Duodenal mucosa (tissue), 2 donors: Measurements from ENCODE around the gene AZIN2.
"Not testable (repeated sequence)": the region's sequence is repeated elsewhere in the genome, so short reads cannot be mapped to it uniquely, and the experiment has no call there.

Source experiments
- H3K27ac ChIP-seq: one replicate; pipeline ENCODE4 v1.7.0; 2013; ENCODE audit warnings: low read depth, low read length
- H3K27me3 ChIP-seq, 2 donors: one replicate each; pipeline ENCODE4 v1.7.0; 2013; ENCODE audit warnings: low read length in 2 of 2, control low read depth in 1 of 2; ENCODE audit not compliant: insufficient read depth in 2 of 2, control insufficient read depth in 1 of 2
- H3K36me3 ChIP-seq, 2 donors: one replicate each; pipeline ENCODE4 v1.7.0; 2013; ENCODE audit warnings: low read length in 2 of 2, control low read depth in 1 of 2; ENCODE audit not compliant: insufficient read depth in 2 of 2, control insufficient read depth in 1 of 2
- H3K4me1 ChIP-seq, 2 donors: one replicate each; pipeline ENCODE4 v1.7.0; 2013; ENCODE audit warnings: low read length in 2 of 2, control low read depth in 1 of 2; ENCODE audit not compliant: insufficient read depth in 2 of 2, control insufficient read depth in 1 of 2
- H3K4me3 ChIP-seq, 2 donors: one replicate each; pipeline ENCODE4 v1.7.0; 2013; ENCODE audit warnings: low read length in 2 of 2, low read depth in 1 of 2
- H3K9ac ChIP-seq, 2 donors: one replicate each; pipeline ENCODE4 v1.7.0; 2013; ENCODE audit warnings: low read length in 2 of 2, low read depth in 1 of 2
- H3K9me3 ChIP-seq, 2 donors: one replicate each; pipeline ENCODE4 v1.7.0; 2013; ENCODE audit warnings: low read length in 2 of 2, control low read depth in 1 of 2; ENCODE audit not compliant: control insufficient read depth in 1 of 2

The AZIN2 gene

GRCh38 chr1:33045246-33045645 is 35.7 kb upstream of the AZIN2 start:
- Histone ChIP-seq H3K9me3 (no peaks in the 10 kb centered on the region), H3K4me3 (peak overlapping the region in 1 of 2 donors; percentile 23), H3K4me1 (peaks cover 19 to 26% of the 10 kb centered on the region in 2 donors), H3K9ac (peak overlapping the region in 1 of 2 donors; percentile 32), H3K27me3 (no peaks in the 10 kb centered on the region), H3K36me3 (no peaks in the 10 kb centered on the region), H3K27ac (no peak overlapping the region)

DNA sequence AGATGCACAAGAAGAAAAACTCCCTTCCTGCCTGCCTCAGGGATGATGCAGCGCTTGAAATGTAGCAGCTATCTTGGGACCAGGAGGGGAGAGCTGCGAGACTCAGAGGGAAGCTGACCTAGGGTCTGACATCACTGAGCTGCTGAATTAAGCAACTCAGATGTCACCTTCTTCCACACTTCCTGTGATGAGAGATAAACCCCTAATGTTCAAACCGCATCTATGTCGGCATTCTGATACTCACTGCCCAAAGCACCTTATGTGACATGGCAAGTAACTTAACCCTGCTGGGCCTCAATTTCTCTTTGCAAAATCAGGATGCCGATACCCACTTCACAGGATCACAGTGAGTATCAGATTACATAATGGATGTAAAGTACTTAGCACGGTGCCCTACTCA is 35.1 kb upstream of the AZIN2 start:
- H3K27ac ChIP-seq: no peak overlapping the region
- H3K36me3 ChIP-seq: no peaks in the 10 kb centered on the region
- H3K9ac ChIP-seq: peak overlapping the region in 1 of 2 donors; percentile 32
- peak overlapping the region; percentile 23 to 50 for H3K4me3 ChIP-seq
- peaks cover 23 to 31% of the 10 kb centered on the region in 2 donors for H3K4me1 ChIP-seq
- H3K27me3 ChIP-seq: no peaks in the 10 kb centered on the region
- H3K9me3 ChIP-seq: no peaks in the 10 kb centered on the region

- Histone ChIP-seq H3K4me3 (peak overlapping the region in 1 of 2 donors; percentile 23), H3K4me1 (peaks cover 23 to 31% of the 10 kb centered on the region in 2 donors)
- not testable (repeated sequence) for H3K9ac ChIP-seq, H3K27ac ChIP-seq, H3K9me3 ChIP-seq, H3K36me3 ChIP-seq, H3K27me3 ChIP-seq
Observed at GRCh38 chr1:33046234-33046633, 34.7 kb upstream of the AZIN2 start.

- H3K4me3 ChIP-seq: no peak overlapping the region
- no peak overlapping the region for H3K27ac ChIP-seq
- H3K27me3 ChIP-seq: no peaks in the 10 kb centered on the region
- no peak overlapping the region for H3K9ac ChIP-seq
- no peaks in the 10 kb centered on the region for H3K36me3 ChIP-seq
- no peaks in the 10 kb centered on the region for H3K9me3 ChIP-seq
- H3K4me1 ChIP-seq: peaks cover 23 to 31% of the 10 kb centered on the region in 2 donors
Observed at GRCh38 chr1:33047290-33047689, 33.7 kb upstream of the AZIN2 start.

DNA sequence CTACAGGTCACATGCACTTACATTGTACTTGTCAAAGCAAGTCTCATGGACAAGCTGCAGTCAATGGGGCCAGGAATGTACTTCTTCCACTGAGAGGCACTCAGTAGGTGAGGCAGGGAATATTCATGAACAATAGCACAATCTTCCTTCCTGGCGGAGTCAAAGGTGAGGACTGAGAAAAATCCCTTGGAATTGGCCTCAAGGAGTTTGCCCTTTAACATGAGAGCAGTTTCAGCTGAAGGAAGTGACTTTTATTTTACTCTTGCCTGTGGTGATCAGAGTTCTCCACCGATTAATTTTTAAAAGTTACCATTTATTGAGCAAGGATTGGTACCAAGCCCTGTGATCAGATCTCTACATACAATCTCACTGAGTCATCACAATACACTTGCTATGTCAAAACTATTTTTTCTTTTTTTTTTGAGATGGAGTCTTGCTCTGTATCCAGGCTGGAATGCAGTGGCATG is 33.1 kb upstream of the AZIN2 start:
- no peaks in the 10 kb centered on the region for H3K27me3 ChIP-seq
- H3K27ac ChIP-seq: no peak overlapping the region
- no peaks in the 10 kb centered on the region for H3K9me3 ChIP-seq
- H3K9ac ChIP-seq: no peak overlapping the region
- peaks cover 23 to 31% of the 10 kb centered on the region in 2 donors for H3K4me1 ChIP-seq
- no peaks in the 10 kb centered on the region for H3K36me3 ChIP-seq
- H3K4me3 ChIP-seq: no peak overlapping the region

GRCh38 chr1:33048426-33048825 is 32.5 kb upstream of the AZIN2 start:
- Histone ChIP-seq H3K36me3 (no peaks in the 10 kb centered on the region), H3K27me3 (no peaks in the 10 kb centered on the region), H3K9ac (no peak overlapping the region), H3K9me3 (no peaks in the 10 kb centered on the region), H3K4me1 (peaks cover 23 to 31% of the 10 kb centered on the region in 2 donors), H3K27ac (no peak overlapping the region), H3K4me3 (no peak overlapping the region)

GRCh38 chr1:33049371-33049770 is 31.6 kb upstream of the AZIN2 start:
- no peaks in the 10 kb centered on the region for H3K9me3 ChIP-seq
- H3K4me1 ChIP-seq: peaks cover 23 to 31% of the 10 kb centered on the region in 2 donors
- no peaks in the 10 kb centered on the region for H3K36me3 ChIP-seq
- H3K9ac ChIP-seq: no peak overlapping the region
- H3K27me3 ChIP-seq: no peaks in the 10 kb centered on the region
- no peak overlapping the region for H3K4me3 ChIP-seq
- no peak overlapping the region for H3K27ac ChIP-seq

GRCh38 chr1:33050221-33051076 is 30.5 kb upstream of the AZIN2 start:
- Histone ChIP-seq H3K9me3 (no peaks in the 10 kb centered on the region), H3K36me3 (no peaks in the 10 kb centered on the region), H3K4me1 (peaks cover 23 to 32% of the 10 kb centered on the region in 2 donors), H3K27me3 (no peaks in the 10 kb centered on the region), H3K4me3 (no peak overlapping the region), H3K27ac (no peak overlapping the region), H3K9ac (no peak overlapping the region)

- no peaks in the 10 kb centered on the region for H3K27me3 ChIP-seq
- no peak overlapping the region for H3K27ac ChIP-seq
- no peaks in the 10 kb centered on the region for H3K9me3 ChIP-seq
- no peaks in the 10 kb centered on the region for H3K36me3 ChIP-seq
- H3K4me1 ChIP-seq: peaks cover 9 to 12% of the 10 kb centered on the region in 2 donors
- no peak overlapping the region for H3K9ac ChIP-seq
- H3K4me3 ChIP-seq: no peak overlapping the region
Observed at GRCh38 chr1:33055210-33056008, 25.5 kb upstream of the AZIN2 start.

- H3K36me3 ChIP-seq: no peaks in the 10 kb centered on the region
- no peaks in the 10 kb centered on the region for H3K9me3 ChIP-seq
- H3K9ac ChIP-seq: no peak overlapping the region
- no peak overlapping the region for H3K27ac ChIP-seq
- H3K4me1 ChIP-seq: peaks cover 10 to 11% of the 10 kb centered on the region in 2 donors
- no peaks in the 10 kb centered on the region for H3K27me3 ChIP-seq
- H3K4me3 ChIP-seq: no peak overlapping the region
Observed at GRCh38 chr1:33056426-33056825, 24.5 kb upstream of the AZIN2 start.
